C4-2B (cell line): Measurements from ENCODE around the gene NSMF.

ENCODE experiments used
- H3K27ac ChIP-seq: fragments of 450-650 bp; 2 replicates; pipeline ENCODE4 v1.5.1; 2017
- CTCF ChIP-seq: fragments of 450-650 bp; conservative IDR thresholded peaks from 2 replicates; pipeline ENCODE4 v1.5.1; 2017; ENCODE audit warnings: mild to moderate bottlenecking
- ZFX ChIP-seq: fragments of 450-650 bp; IDR thresholded peaks from 2 replicates; pipeline ENCODE4 v1.6.1; 2017

The NSMF gene

GRCh38 chr9:137488906-137489305 is 29.8 kb upstream of the NSMF start:
- H3K27ac ChIP-seq: no peak overlapping the region; the same call in 1 of the 2 replicates
- TF ChIP-seq CTCF: no peak
- TF ChIP-seq ZFX: no peak

GRCh38 chr9:137488327-137488653 is 29.2 kb upstream of the NSMF start:
- TF ChIP-seq CTCF (no peak), ZFX (no peak)
- H3K27ac ChIP-seq: peak overlapping the region; percentile 75

DNA sequence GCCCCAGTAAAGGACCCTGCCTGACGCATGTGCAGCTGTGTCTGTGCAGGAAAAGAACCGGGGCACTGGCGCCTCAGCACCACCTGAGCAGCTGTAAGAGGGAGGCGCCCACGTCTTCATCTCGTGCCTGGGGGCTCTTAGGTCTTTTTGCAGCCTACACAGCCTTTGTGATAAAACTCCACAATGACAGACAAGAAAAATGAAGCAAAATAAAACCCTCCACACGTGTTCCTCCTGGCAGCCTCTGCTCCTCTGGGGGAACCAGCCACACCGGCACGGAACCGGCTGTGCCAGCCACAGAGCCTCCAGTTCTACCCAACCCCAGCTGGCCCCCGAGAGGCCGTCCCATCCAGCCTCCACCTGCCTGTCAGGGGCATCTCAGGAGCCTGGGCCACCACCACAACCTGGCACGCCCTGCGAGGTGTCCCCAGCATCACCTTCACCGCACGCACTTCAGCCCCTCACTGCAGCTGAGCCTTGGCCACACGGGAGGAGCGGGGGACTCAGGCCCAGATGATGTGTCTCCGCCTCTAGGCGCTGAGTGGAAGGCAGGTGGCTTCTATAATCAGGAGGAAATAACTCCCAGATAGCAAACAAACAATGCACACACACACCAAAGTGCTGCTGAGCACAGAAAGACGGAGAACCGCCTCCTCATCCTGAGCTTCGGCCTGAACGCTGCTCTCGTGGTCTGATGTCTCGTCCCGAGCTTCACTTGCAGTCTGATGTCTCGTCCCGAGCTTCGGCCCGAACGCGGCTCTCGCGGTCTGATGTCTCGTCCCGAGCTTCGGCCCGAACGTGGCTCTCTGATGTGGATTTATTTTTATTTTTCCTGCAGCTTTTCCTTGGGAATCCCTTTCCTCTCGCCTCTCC is 28.6 kb upstream of the NSMF start:
- peak overlapping the region; percentile 75 for H3K27ac ChIP-seq
- TF ChIP-seq ZFX (no peak), CTCF (no peak)

DNA sequence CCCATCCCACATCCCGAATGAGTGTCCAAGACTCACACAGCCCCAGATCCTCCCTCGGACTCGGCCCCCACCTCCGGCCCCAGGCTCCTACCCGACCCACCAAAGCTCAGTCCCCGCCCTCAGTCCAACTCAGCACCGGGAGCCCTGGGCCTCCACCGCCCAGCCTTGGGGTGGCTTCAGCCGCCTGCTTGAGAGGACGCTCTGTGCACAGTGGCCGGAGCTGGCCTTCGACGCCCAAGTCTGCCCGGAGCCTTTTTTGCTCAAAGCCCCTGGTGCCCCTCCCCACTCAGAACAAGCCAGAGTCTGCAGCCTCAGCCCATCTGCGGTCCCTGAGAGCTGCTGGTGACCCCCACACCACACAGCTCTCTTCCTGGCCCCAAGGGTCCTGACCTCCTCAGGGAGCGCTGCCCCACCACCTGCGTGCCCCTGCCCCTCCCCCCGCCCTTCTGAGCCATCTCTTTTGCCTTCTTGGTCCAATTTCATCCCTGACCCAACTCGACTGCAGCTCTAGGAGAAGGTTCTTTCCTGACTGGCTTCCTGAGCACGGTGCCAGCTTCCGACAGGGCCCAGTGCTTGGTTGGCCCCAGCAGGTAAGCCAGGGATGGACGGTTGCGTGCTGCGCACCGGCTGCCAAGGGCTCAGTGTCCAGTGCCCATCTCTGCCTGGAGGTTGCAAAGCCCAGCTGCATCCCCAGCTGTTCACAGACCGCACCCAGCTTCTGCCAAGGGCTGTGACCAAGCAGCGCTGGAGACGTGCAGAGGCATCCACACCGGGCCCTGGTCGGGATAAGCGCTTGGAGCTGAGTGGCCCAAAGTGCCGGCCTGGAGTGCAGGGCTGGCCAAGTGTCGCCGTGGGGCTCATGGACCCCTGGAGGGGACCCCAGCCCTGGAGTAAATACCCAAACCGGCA is 27.7 kb upstream of the NSMF start:
- peak overlapping the region; percentile 75 for H3K27ac ChIP-seq
- TF ChIP-seq CTCF (no peak), ZFX (no peak)

DNA sequence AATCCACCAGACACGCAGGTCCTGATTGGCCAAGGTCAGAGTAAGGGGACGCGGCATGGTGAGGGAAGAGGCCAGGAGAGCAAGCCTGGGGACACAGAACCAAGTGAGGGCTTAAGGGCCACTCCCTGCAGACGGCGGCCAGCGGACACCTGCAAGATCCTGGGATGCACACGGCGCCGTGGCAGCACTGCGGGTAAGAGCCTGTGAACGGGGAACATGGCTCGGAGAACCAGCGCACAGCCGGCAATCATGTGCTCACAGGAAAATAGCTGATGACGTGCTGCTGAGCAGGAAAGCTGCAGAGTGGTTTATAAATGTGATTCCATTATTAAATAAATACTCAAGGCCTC is 27.0 kb upstream of the NSMF start:
- no peak for TF ChIP-seq CTCF
- TF ChIP-seq ZFX: no peak

DNA sequence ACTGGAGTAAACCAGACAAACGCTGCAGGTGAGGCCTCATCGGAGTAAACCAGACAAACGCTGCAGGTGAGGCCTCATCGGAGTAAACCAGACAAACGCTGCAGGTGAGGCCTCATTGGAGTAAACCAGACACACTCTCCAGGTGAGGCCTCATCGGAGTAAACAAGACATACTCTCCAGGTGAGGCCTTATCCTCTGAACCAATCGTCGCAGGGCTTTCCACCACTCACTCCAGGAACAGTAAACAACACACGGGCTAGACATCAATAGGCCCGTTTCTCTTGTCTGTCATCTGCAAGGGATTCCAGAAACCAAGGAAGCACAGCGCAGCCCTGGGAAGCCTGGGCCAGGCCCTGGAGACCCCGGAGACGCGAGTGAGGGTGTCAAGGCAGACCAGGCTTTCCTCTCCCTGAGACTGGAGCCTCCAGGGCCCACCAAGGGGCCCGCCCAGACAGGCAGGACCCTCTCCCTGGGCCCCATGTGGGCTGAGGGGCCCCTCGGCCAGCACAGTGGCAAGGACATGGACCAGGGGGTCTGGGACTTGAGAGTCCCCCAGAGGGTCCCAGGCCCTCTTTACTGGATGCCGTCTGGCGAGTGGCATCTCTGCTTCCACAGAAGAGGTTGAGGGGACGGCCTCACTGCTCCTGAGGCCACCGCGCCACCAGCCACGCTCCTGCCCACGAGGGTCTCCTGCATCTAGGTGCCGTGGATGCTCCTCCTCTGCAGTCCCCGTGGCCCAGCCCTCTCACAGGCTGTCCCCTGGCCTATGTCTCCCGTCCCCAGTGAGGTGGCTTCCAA is 26.4 kb upstream of the NSMF start:
- TF ChIP-seq CTCF (no peak), ZFX (peak; percentile 68; the same call in 1 of the 2 replicates)
- H3K27ac ChIP-seq: peak overlapping the region; percentile 75

More for the DNA sequence above, 27.0 kb upstream of the NSMF start:
- peak overlapping the region; percentile 75 for H3K27ac ChIP-seq
